Measurements from ENCODE around the gene SPTB.

The SPTB gene

DNA sequence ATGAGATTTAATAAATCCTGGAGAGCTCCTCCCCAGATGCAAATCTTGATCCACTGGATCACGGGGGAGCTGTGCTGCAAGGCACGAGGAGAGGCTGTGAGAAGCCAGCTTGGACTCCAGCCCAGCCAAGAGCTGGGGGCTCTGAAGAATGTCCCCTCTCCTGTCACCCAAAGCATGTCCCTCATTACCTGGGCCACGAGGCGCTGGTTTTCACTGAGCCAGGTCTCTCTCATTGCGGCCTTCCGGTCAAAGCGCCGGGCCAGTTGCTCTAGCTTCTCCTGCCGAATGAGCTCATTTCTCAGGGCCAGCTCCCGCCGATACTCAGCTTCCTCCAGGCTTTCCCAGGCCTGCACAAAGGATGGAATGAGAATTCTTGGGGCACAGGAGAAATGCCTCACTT lies 83.3 kb downstream of the SPTB start:
- no peak overlapping the region for H2BK5ac ChIP-seq (ENCODE audit: low read depth, low read length, poor library complexity, severe bottlenecking)
- no peak overlapping the region for H4K91ac ChIP-seq (ENCODE audit: low read length)
- H3K4ac ChIP-seq (ENCODE audit: low read depth in 1 of 2, low read length in 2 of 2), result no peak overlapping the region
- no peak for DNase-seq
- no peaks in the 10 kb centered on the region for H3K36me3 ChIP-seq (ENCODE audit: control insufficient read depth in 1 of 2, insufficient read depth in 2 of 2, low read depth in 1 of 2, low read length in 2 of 2)
- H3K14ac ChIP-seq (ENCODE audit: low read length in 2 of 2), result no peak overlapping the region
- H3K4me2 ChIP-seq (ENCODE audit: low read length, poor library complexity, severe bottlenecking), result no peak overlapping the region
- no peak overlapping the region for H4K8ac ChIP-seq (ENCODE audit: low read length)
- no peak overlapping the region for H2BK12ac ChIP-seq (ENCODE audit: low read length in 2 of 2)
- H2BK120ac ChIP-seq (ENCODE audit: low read depth, low read length), result no peak overlapping the region
- peaks cover 0 to 71% of the 10 kb centered on the region in 2 experiments for H3K27me3 ChIP-seq (ENCODE audit: control insufficient read depth in 1 of 2, insufficient read depth in 1 of 2, low read length in 2 of 2)
- H3K27ac ChIP-seq (ENCODE audit: low read length, poor library complexity, severe bottlenecking), result no peak overlapping the region
- no peak overlapping the region for H3K4me3 ChIP-seq (ENCODE audit: insufficient read depth in 1 of 2, low read depth in 1 of 2, low read length in 2 of 2)
- H2BK15ac ChIP-seq (ENCODE audit: low read depth, poor library complexity, severe bottlenecking), result no peak overlapping the region
- no peak overlapping the region for H3K9ac ChIP-seq (ENCODE audit: low read length)
- no peaks in the 10 kb centered on the region for H3K4me1 ChIP-seq (ENCODE audit: control insufficient read depth, insufficient read depth, low read depth, low read length)
- no peaks in the 10 kb centered on the region for H3K79me1 ChIP-seq (replicated peaks; ENCODE audit: low read length, poor library complexity, severe bottlenecking)
- WGBS, result 85% methylated on average over 9 of the region's 11 CpGs
- H3K23ac ChIP-seq (ENCODE audit: low read length in 2 of 2), result no peak overlapping the region
- H2AFZ ChIP-seq (ENCODE audit: low read depth, low read length), result no peak overlapping the region
- no peak overlapping the region for H3K18ac ChIP-seq (ENCODE audit: low read depth in 1 of 2, low read length in 2 of 2)
- no peaks in the 10 kb centered on the region for H3K9me3 ChIP-seq (ENCODE audit: control insufficient read depth, low read length)
- H2AK5ac ChIP-seq (ENCODE audit: low read length, severe bottlenecking), result no peak overlapping the region

DNA sequence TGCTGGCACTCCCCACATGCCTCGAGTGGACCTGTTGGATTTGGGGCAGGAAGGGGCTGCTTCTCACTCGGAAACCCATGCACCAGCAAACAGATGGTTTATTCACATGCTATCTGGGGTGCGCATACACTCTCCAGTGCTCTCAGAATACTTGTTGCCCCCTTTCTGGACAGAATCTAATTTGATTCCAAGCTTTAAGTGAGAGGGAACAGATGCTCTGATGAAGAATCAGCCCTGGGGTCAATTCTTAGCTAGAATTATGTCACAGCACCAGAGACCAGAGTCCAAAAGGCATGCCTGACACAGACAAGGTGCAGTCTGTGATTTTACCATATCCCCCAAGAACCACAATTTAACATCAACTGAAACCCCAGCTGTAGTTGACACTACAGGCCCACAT lies 83.8 kb downstream of the SPTB start:
- no peak overlapping the region for H2BK5ac ChIP-seq (ENCODE audit: low read depth, low read length, poor library complexity, severe bottlenecking)
- no peak overlapping the region for H2BK12ac ChIP-seq (ENCODE audit: low read length in 2 of 2)
- no peaks in the 10 kb centered on the region for H3K9me3 ChIP-seq (ENCODE audit: control insufficient read depth, low read length)
- H3K23ac ChIP-seq (ENCODE audit: low read length in 2 of 2), result no peak overlapping the region
- H3K27me3 ChIP-seq (ENCODE audit: control insufficient read depth in 1 of 2, insufficient read depth in 1 of 2, low read length in 2 of 2), result peaks cover 0 to 71% of the 10 kb centered on the region in 2 experiments
- no peak overlapping the region for H3K27ac ChIP-seq (ENCODE audit: low read length, poor library complexity, severe bottlenecking)
- no peak overlapping the region for H4K8ac ChIP-seq (ENCODE audit: low read length)
- H3K4ac ChIP-seq (ENCODE audit: low read depth in 1 of 2, low read length in 2 of 2), result no peak overlapping the region
- H2AK5ac ChIP-seq (ENCODE audit: low read length, severe bottlenecking), result no peak overlapping the region
- no peaks in the 10 kb centered on the region for H3K36me3 ChIP-seq (ENCODE audit: control insufficient read depth in 1 of 2, insufficient read depth in 2 of 2, low read depth in 1 of 2, low read length in 2 of 2)
- no peak overlapping the region for H3K4me3 ChIP-seq (ENCODE audit: insufficient read depth in 1 of 2, low read depth in 1 of 2, low read length in 2 of 2)
- no peak overlapping the region for H3K14ac ChIP-seq (ENCODE audit: low read length in 2 of 2)
- H2BK15ac ChIP-seq (ENCODE audit: low read depth, poor library complexity, severe bottlenecking), result no peak overlapping the region
- no peak overlapping the region for H2AFZ ChIP-seq (ENCODE audit: low read depth, low read length)
- no peak for DNase-seq
- no peaks in the 10 kb centered on the region for H3K4me1 ChIP-seq (ENCODE audit: control insufficient read depth, insufficient read depth, low read depth, low read length)
- no peak overlapping the region for H3K18ac ChIP-seq (ENCODE audit: low read depth in 1 of 2, low read length in 2 of 2)
- H2BK120ac ChIP-seq (ENCODE audit: low read depth, low read length), result no peak overlapping the region
- H4K91ac ChIP-seq (ENCODE audit: low read length), result no peak overlapping the region
- no peak overlapping the region for H3K4me2 ChIP-seq (ENCODE audit: low read length, poor library complexity, severe bottlenecking)
- no peak overlapping the region for H3K9ac ChIP-seq (ENCODE audit: low read length)
- WGBS, result 94% methylated on average over 3 of the region's 3 CpGs
- no peaks in the 10 kb centered on the region for H3K79me1 ChIP-seq (replicated peaks; ENCODE audit: low read length, poor library complexity, severe bottlenecking)

DNA sequence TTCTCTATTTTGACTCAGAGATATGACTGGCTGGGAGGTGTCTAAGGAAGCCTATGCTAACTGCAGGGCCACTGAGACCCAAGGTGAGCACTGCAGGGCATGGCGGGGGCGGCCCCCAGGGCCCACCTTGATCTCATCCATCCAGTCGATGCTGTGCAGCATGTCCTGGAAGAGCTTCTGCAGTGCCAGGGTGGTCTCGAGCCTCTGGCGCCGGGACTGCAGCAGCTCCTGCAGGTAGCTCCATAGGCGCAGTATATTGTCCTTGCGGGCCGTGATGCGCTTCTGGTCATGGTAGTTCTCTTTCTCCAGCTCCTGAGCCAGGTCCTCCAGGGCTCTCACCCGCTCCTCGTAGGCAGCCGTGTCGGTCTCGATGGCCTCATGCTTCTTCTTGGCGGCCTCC lies 84.5 kb downstream of the SPTB start:
- Histone ChIP-seq H3K79me1 (replicated peaks; ENCODE audit: low read length, poor library complexity, severe bottlenecking) (no peaks in the 10 kb centered on the region), H4K8ac (ENCODE audit: low read length) (no peak overlapping the region), H3K36me3 (ENCODE audit: control insufficient read depth in 1 of 2, insufficient read depth in 2 of 2, low read depth in 1 of 2, low read length in 2 of 2) (no peaks in the 10 kb centered on the region), H2AFZ (ENCODE audit: low read depth, low read length) (no peak overlapping the region), H3K23ac (ENCODE audit: low read length in 2 of 2) (no peak overlapping the region), H3K9ac (ENCODE audit: low read length) (no peak overlapping the region), H3K27me3 (ENCODE audit: control insufficient read depth in 1 of 2, insufficient read depth in 1 of 2, low read length in 2 of 2) (peaks cover 0 to 74% of the 10 kb centered on the region in 2 experiments), H3K4me1 (ENCODE audit: control insufficient read depth, insufficient read depth, low read depth, low read length) (no peaks in the 10 kb centered on the region), H3K4ac (ENCODE audit: low read depth in 1 of 2, low read length in 2 of 2) (no peak overlapping the region), H2BK120ac (ENCODE audit: low read depth, low read length) (no peak overlapping the region), H3K18ac (ENCODE audit: low read depth in 1 of 2, low read length in 2 of 2) (no peak overlapping the region), H3K14ac (ENCODE audit: low read length in 2 of 2) (no peak overlapping the region), H3K4me2 (ENCODE audit: low read length, poor library complexity, severe bottlenecking) (no peak overlapping the region), H2BK15ac (ENCODE audit: low read depth, poor library complexity, severe bottlenecking) (no peak overlapping the region), H4K91ac (ENCODE audit: low read length) (no peak overlapping the region), H3K9me3 (ENCODE audit: control insufficient read depth, low read length) (no peaks in the 10 kb centered on the region), H3K4me3 (ENCODE audit: insufficient read depth in 1 of 2, low read depth in 1 of 2, low read length in 2 of 2) (no peak overlapping the region), H2BK5ac (ENCODE audit: low read depth, low read length, poor library complexity, severe bottlenecking) (no peak overlapping the region), H3K27ac (ENCODE audit: low read length, poor library complexity, severe bottlenecking) (no peak overlapping the region), H2AK5ac (ENCODE audit: low read length, severe bottlenecking) (no peak overlapping the region), H2BK12ac (ENCODE audit: low read length in 2 of 2) (no peak overlapping the region)
- 96% methylated on average over 16 of the region's 16 CpGs for WGBS
- no peak for DNase-seq

DNA sequence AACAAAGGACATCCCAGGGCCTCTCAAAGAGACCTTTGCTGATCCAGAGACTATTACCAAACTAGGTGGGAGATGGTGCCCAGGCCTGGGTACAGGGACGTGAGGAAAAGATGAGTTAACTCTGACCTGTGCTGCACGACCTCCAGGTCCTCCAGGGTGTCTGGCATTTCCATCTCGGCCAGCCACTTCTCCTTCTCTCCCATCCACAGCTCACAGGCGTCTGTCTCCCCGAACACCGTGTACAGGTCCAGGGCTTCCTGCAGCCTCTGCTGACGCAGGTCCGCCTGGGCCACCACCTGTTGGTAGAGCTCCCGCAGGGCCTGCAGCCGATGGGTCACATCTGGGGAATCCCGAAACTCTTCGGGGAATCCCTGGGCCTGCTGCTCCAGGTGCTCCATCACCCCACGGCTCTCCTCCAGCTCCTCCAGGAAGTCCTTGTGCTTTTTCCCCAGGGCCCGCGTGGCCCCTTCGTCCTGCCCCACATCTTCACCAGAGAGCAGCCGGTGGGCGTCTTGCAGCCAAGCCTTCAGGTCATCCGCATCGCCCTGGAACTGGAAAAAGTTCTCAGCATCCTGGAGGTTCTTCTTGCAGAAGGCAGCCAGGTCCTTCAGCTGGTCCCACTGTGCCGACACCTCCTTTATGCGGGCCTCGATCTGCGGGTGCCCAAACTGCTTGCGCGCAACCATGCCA lies 86.7 kb downstream of the SPTB start:
- no peak overlapping the region for H2AFZ ChIP-seq (ENCODE audit: low read depth, low read length)
- H2BK5ac ChIP-seq (ENCODE audit: low read depth, low read length, poor library complexity, severe bottlenecking), result no peak overlapping the region
- H3K9ac ChIP-seq (ENCODE audit: low read length), result no peak overlapping the region
- no peak overlapping the region for H4K8ac ChIP-seq (ENCODE audit: low read length)
- H3K4me2 ChIP-seq (ENCODE audit: low read length, poor library complexity, severe bottlenecking), result no peak overlapping the region
- no peaks in the 10 kb centered on the region for H3K36me3 ChIP-seq (ENCODE audit: control insufficient read depth in 1 of 2, insufficient read depth in 2 of 2, low read depth in 1 of 2, low read length in 2 of 2)
- no peak overlapping the region for H2BK120ac ChIP-seq (ENCODE audit: low read depth, low read length)
- peaks cover 4% of the 10 kb centered on the region for H3K4me1 ChIP-seq (ENCODE audit: control insufficient read depth, insufficient read depth, low read depth, low read length)
- H3K27me3 ChIP-seq (ENCODE audit: control insufficient read depth in 1 of 2, insufficient read depth in 1 of 2, low read length in 2 of 2), result peaks cover 0 to 60% of the 10 kb centered on the region in 2 experiments
- no peaks in the 10 kb centered on the region for H3K79me1 ChIP-seq (replicated peaks; ENCODE audit: low read length, poor library complexity, severe bottlenecking)
- 94% methylated on average over 26 of the region's 26 CpGs for WGBS
- H3K14ac ChIP-seq (ENCODE audit: low read length in 2 of 2), result no peak overlapping the region
- H2BK15ac ChIP-seq (ENCODE audit: low read depth, poor library complexity, severe bottlenecking), result no peak overlapping the region
- H3K23ac ChIP-seq (ENCODE audit: low read length in 2 of 2), result no peak overlapping the region
- DNase-seq, result no peak
- H2AK5ac ChIP-seq (ENCODE audit: low read length, severe bottlenecking), result no peak overlapping the region
- no peak overlapping the region for H3K18ac ChIP-seq (ENCODE audit: low read depth in 1 of 2, low read length in 2 of 2)
- H2BK12ac ChIP-seq (ENCODE audit: low read length in 2 of 2), result no peak overlapping the region
- no peak overlapping the region for H3K4ac ChIP-seq (ENCODE audit: low read depth in 1 of 2, low read length in 2 of 2)
- no peak overlapping the region for H3K27ac ChIP-seq (ENCODE audit: low read length, poor library complexity, severe bottlenecking)
- H3K9me3 ChIP-seq (ENCODE audit: control insufficient read depth, low read length), result no peaks in the 10 kb centered on the region
- H4K91ac ChIP-seq (ENCODE audit: low read length), result no peak overlapping the region
- no peak overlapping the region for H3K4me3 ChIP-seq (ENCODE audit: insufficient read depth in 1 of 2, low read depth in 1 of 2, low read length in 2 of 2)
